Measurements from ENCODE around the gene CCDC171.

DNA sequence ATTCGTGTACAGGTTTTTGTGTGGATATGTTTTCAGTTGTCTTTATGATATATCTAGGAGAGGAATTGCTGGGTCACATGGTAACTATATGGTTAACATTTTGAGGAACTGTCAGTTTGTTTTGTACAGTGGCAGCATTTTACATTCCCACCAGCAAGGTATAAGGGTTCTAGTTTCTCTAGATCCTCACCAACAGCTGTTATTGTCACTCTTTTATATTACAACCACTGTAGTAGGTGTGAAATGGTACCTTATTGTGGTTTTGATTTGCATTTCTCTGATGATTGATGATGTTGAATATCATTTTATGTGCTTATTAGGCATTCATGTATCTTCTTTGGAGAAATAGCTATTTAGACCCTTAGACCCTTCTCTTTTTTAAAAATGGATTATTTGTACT is 82.9 kb downstream of the CCDC171 start:
- TF ChIP-seq ZNF296 (CRISPR knock-in tag; conservative IDR thresholded peaks at IDR 0.05) = no peak
- no peak for TF ChIP-seq MYPOP (CRISPR knock-in tag; IDR thresholded peaks at IDR 0.05)
- TF ChIP-seq MTA3 (CRISPR knock-in tag; IDR thresholded peaks at IDR 0.05) = no peak
- no peak for TF ChIP-seq TAF1 (CRISPR knock-in tag; IDR thresholded peaks at IDR 0.05)

All from HepG2 (cell line).